ENCODE data around the gene STK31. TPM values are rescaled to one million over a fixed set of nuclear protein-coding genes. Genes with fewer than 3 reads are reported as not detected.
"Not testable (repeated sequence)": the region's sequence is repeated elsewhere in the genome, so short reads cannot be mapped to it uniquely, and the experiment has no call there.

STK31 gene
- total RNA-seq, 1 donor from 2014 or later = 0.16 TPM

DNA sequence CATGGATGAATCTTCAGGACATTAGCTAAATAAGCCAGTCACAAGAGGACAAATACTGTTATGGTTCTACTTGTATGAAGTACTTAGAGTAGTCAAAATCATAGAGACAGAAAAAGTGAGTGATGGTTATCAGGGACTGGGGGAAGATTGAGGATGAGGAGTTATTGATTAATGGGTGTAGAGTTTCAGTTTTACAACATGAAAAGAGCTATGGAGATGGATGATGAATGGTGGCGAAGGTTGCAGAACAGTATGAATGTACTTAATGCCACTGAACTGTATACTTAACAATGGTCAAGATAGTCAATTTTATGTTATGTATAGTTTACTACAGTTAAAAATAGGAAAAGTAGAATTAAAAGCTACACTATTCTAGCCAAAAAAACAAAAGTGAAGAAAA, 7.8 kb downstream of the STK31 start:
- intact Hi-C loops (cut with micrococcal nuclease) = no loop called here
- H3K36me3 Mint-ChIP-seq (ENCODE audit: low read depth) = no peaks in the 10 kb centered on the region
- no peak overlapping the region for H3K27ac Mint-ChIP-seq
- DNase-seq (ENCODE audit: low spot score) = no peak
- H3K9me3 Mint-ChIP-seq = no peaks in the 10 kb centered on the region
- H3K27me3 Mint-ChIP-seq (ENCODE audit: low read depth) = peaks cover 7% of the 10 kb centered on the region
- no peaks in the 10 kb centered on the region for H3K4me1 Mint-ChIP-seq (ENCODE audit: low read depth)
- no peak overlapping the region for H3K4me3 Mint-ChIP-seq (ENCODE audit: low read depth)

DNA sequence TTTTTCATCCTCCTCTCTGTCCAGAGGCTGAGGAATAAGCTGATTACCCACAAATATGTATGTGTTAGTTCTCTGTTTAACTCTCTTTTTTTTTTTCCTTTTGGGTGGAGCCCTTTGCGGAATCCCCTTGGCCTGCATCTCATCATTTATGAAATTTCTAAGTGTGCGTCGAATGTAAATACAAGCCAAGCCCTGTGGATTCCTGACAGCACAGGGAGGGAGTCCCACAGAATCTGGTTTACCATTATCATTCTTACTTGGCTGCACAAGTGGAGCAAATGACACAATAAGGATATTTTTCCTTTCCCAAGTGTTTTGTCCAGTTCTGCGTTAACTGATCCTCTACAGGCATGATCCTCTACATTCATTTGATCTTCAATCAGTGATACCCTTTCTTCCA, 11.4 kb downstream of the STK31 start:
- no peak for DNase-seq (ENCODE audit: low spot score)
- H3K27ac Mint-ChIP-seq = no peak overlapping the region
- intact Hi-C loops (cut with micrococcal nuclease) = no loop called here

GRCh38 chr7:23722587-23723216, 12.7 kb downstream of the STK31 start:
- H3K4me1 Mint-ChIP-seq (ENCODE audit: low read depth); intact Hi-C loops (cut with micrococcal nuclease); H3K27ac Mint-ChIP-seq; H3K27me3 Mint-ChIP-seq (ENCODE audit: low read depth); DNase-seq (ENCODE audit: low spot score); H3K9me3 Mint-ChIP-seq; H3K4me3 Mint-ChIP-seq (ENCODE audit: low read depth); H3K36me3 Mint-ChIP-seq (ENCODE audit: low read depth): not testable (repeated sequence)

More for the DNA sequence above, 11.4 kb downstream of the STK31 start:
- Mint-ChIP-seq H3K27me3 (ENCODE audit: low read depth) (peaks cover 9% of the 10 kb centered on the region), H3K9me3 (no peaks in the 10 kb centered on the region), H3K4me3 (ENCODE audit: low read depth) (no peak overlapping the region), H3K36me3 (ENCODE audit: low read depth) (no peaks in the 10 kb centered on the region), H3K4me1 (ENCODE audit: low read depth) (no peaks in the 10 kb centered on the region)

GRCh38 chr7:23724113-23724512, 14.1 kb downstream of the STK31 start:
- H3K27ac Mint-ChIP-seq; H3K27me3 Mint-ChIP-seq (ENCODE audit: low read depth); H3K4me3 Mint-ChIP-seq (ENCODE audit: low read depth); H3K4me1 Mint-ChIP-seq (ENCODE audit: low read depth); intact Hi-C loops (cut with micrococcal nuclease); H3K9me3 Mint-ChIP-seq; DNase-seq (ENCODE audit: low spot score); H3K36me3 Mint-ChIP-seq (ENCODE audit: low read depth): not testable (repeated sequence)

GRCh38 chr7:23742051-23742450, 32.0 kb downstream of the STK31 start:
- Mint-ChIP-seq H3K27ac (no peak overlapping the region), H3K9me3 (peaks cover 24% of the 10 kb centered on the region), H3K27me3 (ENCODE audit: low read depth) (no peaks in the 10 kb centered on the region), H3K4me3 (ENCODE audit: low read depth) (no peak overlapping the region), H3K36me3 (ENCODE audit: low read depth) (no peaks in the 10 kb centered on the region), H3K4me1 (ENCODE audit: low read depth) (no peaks in the 10 kb centered on the region)
- DNase-seq (ENCODE audit: low spot score) = no peak
- intact Hi-C loops (cut with micrococcal nuclease) = no loop called here

- H3K4me3 Mint-ChIP-seq (ENCODE audit: low read depth) = no peak overlapping the region
- H3K4me1 Mint-ChIP-seq (ENCODE audit: low read depth) = no peaks in the 10 kb centered on the region
- H3K27ac Mint-ChIP-seq = no peak overlapping the region
- no peaks in the 10 kb centered on the region for H3K27me3 Mint-ChIP-seq (ENCODE audit: low read depth)
- H3K36me3 Mint-ChIP-seq (ENCODE audit: low read depth) = no peaks in the 10 kb centered on the region
- peaks cover 24% of the 10 kb centered on the region for H3K9me3 Mint-ChIP-seq
- DNase-seq (ENCODE audit: low spot score) = no peak
- intact Hi-C loops (cut with micrococcal nuclease) = no loop called here
Observed at GRCh38 chr7:23743226-23743625, 33.2 kb downstream of the STK31 start.

DNA sequence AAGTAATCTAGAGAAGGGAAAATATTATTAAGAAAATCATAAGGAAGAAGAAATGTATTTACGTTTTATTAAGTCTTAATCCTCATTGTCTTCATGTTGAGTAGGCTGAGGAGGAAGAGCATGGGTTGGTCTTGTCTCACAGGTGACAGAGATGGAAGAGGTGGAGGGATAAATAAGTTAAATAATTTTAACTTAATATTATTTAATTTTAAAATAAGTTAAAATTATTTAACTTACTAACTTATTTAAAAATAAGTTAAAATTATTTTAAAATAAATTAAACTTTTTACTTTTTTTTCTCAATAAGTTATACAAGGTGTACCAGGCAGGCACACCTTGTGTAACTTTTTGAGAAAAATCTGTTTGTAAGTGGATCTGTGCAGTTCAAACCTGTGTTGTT, 36.6 kb downstream of the STK31 start:
- Mint-ChIP-seq H3K9me3 (peaks cover 24% of the 10 kb centered on the region), H3K27me3 (ENCODE audit: low read depth) (peaks cover 5% of the 10 kb centered on the region), H3K4me1 (ENCODE audit: low read depth) (no peaks in the 10 kb centered on the region), H3K36me3 (ENCODE audit: low read depth) (no peaks in the 10 kb centered on the region), H3K27ac (no peak overlapping the region), H3K4me3 (ENCODE audit: low read depth) (no peak overlapping the region)
- intact Hi-C loops (cut with micrococcal nuclease) = no loop called here
- no peak for DNase-seq (ENCODE audit: low spot score)

DNA sequence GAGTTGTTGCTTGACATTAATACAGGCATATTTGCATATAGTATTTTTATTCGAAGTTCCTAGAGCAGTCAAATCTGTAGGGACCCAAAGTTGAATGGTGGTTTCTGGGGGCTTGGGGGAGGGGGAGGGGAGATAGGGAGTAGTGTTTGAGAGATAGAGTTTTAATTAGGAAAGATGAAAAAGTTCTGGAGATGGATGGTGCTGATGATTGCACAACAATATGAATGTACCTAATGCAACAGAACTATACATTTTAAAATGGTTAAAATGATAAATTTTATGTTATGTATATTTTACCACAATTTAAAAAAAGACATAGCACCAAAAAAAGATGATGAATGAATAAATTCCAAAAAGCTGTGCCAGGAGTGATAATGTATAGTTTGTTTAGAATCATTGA, 41.8 kb downstream of the STK31 start:
- no peak for DNase-seq (ENCODE audit: low spot score)
- Mint-ChIP-seq H3K9me3 (no peaks in the 10 kb centered on the region), H3K36me3 (ENCODE audit: low read depth) (no peaks in the 10 kb centered on the region), H3K4me1 (ENCODE audit: low read depth) (peaks cover 4% of the 10 kb centered on the region), H3K27ac (no peak overlapping the region), H3K4me3 (ENCODE audit: low read depth) (no peak overlapping the region), H3K27me3 (ENCODE audit: low read depth) (peaks cover 5% of the 10 kb centered on the region)
- intact Hi-C loops (cut with micrococcal nuclease) = no loop called here

DNA sequence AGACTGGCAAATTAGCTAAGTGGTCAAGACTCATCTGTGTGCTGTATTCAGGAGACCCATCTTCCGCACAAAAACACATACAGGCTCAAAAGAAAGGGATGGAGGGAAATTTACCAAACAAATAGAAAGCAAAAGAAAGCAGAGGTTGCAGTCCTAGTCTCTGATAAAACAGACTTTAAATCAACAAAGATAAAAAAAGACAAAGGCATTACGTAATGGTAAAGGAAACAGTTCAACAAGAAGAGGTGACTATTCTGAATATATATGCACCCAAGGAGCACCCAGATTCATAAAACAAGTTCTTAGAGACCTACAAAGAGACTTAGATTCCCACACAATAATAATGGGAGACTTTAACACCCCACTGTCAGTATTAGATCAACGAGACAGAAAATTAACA, 48.8 kb downstream of the STK31 start:
- H3K9me3 Mint-ChIP-seq; H3K4me3 Mint-ChIP-seq (ENCODE audit: low read depth); DNase-seq (ENCODE audit: low spot score); intact Hi-C loops (cut with micrococcal nuclease); H3K4me1 Mint-ChIP-seq (ENCODE audit: low read depth); H3K27me3 Mint-ChIP-seq (ENCODE audit: low read depth); H3K36me3 Mint-ChIP-seq (ENCODE audit: low read depth); H3K27ac Mint-ChIP-seq: not testable (repeated sequence)

DNA sequence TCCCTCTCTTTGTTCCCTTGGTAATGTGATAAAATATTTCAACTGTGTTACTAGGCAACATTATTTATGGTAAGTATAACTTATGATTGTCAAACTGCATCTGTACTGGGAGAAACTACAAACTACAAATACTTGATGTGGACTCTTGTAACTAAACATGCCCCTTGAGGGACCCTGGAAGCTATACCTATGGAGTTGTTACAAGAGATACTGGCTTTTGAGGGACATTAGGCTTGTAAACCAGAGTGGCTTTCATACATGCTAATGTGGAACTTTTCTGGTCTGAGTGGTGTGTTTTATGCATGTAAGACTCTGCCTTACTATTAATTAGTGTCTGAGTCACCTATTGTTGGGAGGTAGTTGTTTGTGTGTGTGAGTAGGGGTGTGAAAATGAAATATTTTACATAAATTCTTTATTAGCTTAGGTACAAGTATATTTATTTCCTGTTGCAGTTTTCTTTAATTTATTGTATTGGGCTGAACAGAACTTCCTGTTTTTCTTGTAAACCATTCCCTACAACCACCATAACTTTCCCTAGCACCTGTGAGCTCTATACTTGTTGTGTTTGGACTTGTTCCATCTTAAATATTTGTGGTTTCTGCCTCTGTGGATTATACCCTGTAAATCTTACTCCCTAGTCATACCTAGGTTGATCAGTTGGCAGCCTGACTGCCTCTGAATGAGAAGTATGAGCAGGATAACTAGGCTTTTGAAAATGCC, 49.8 kb downstream of the STK31 start:
- Mint-ChIP-seq H3K36me3 (ENCODE audit: low read depth) (no peaks in the 10 kb centered on the region), H3K4me1 (ENCODE audit: low read depth) (peaks cover 4% of the 10 kb centered on the region), H3K27ac (no peak overlapping the region), H3K4me3 (ENCODE audit: low read depth) (no peak overlapping the region), H3K27me3 (ENCODE audit: low read depth) (peaks cover 3% of the 10 kb centered on the region), H3K9me3 (no peaks in the 10 kb centered on the region)
- intact Hi-C loops (cut with micrococcal nuclease) = no loop called here
- DNase-seq (ENCODE audit: low spot score) = no peak

- H3K27ac Mint-ChIP-seq = no peak overlapping the region
- no peaks in the 10 kb centered on the region for H3K9me3 Mint-ChIP-seq
- no peak overlapping the region for H3K4me3 Mint-ChIP-seq (ENCODE audit: low read depth)
- no peaks in the 10 kb centered on the region for H3K36me3 Mint-ChIP-seq (ENCODE audit: low read depth)
- intact Hi-C loops (cut with micrococcal nuclease) = no loop called here
- no peaks in the 10 kb centered on the region for H3K4me1 Mint-ChIP-seq (ENCODE audit: low read depth)
- peaks cover 5% of the 10 kb centered on the region for H3K27me3 Mint-ChIP-seq (ENCODE audit: low read depth)
- DNase-seq (ENCODE audit: low spot score) = no peak
Observed at GRCh38 chr7:23765943-23766342, 55.9 kb downstream of the STK31 start.

GRCh38 chr7:23767514-23767913, 57.5 kb downstream of the STK31 start:
- Mint-ChIP-seq H3K4me1 (ENCODE audit: low read depth) (no peaks in the 10 kb centered on the region), H3K9me3 (no peaks in the 10 kb centered on the region), H3K36me3 (ENCODE audit: low read depth) (no peaks in the 10 kb centered on the region), H3K27ac (no peak overlapping the region), H3K4me3 (ENCODE audit: low read depth) (no peak overlapping the region), H3K27me3 (ENCODE audit: low read depth) (peaks cover 2% of the 10 kb centered on the region)
- intact Hi-C loops (cut with micrococcal nuclease) = no loop called here
- no peak for DNase-seq (ENCODE audit: low spot score)

GRCh38 chr7:23768022-23768421, 58.0 kb downstream of the STK31 start:
- no peak overlapping the region for H3K27ac Mint-ChIP-seq
- peaks cover 2% of the 10 kb centered on the region for H3K27me3 Mint-ChIP-seq (ENCODE audit: low read depth)
- H3K9me3 Mint-ChIP-seq = peaks cover 4% of the 10 kb centered on the region
- no peak for DNase-seq (ENCODE audit: low spot score)
- H3K36me3 Mint-ChIP-seq (ENCODE audit: low read depth) = no peaks in the 10 kb centered on the region
- no peaks in the 10 kb centered on the region for H3K4me1 Mint-ChIP-seq (ENCODE audit: low read depth)
- no peak overlapping the region for H3K4me3 Mint-ChIP-seq (ENCODE audit: low read depth)
- intact Hi-C loops (cut with micrococcal nuclease) = no loop called here

All from activated T-helper 2 cell treated with anti-CD3 and anti-CD28 coated beads, Interferon-gamma antibody, Interleukin-2, Interleukin-4, amounts not matched to agents 10 μg/mL and 5 μg/mL and 100 μg/mL, durations not matched to agents 14 hours and 24 hours and 36 hours (primary cell).